GM23248 (cell line): Measurements from ENCODE around the gene NFIC. TPM values are rescaled to one million over a fixed set of nuclear protein-coding genes. Genes with fewer than 3 reads are reported as not detected.
A peak's percentile ranks its signal among the peaks of the same experiment; 100 is the strongest.

ENCODE experiments used
- DNase-seq: peaks from one replicate; pipeline ENCODE4 v3.0.0-alpha.2; 2015
- H2AFZ ChIP-seq: fragments of 200-600 bp; sonication (generic); 2 replicates; pipeline ENCODE4 v1.6.1; 2016; ENCODE audit warnings: antibody characterized with exemption
- H3F3A ChIP-seq: fragments of 200-600 bp; sonication (generic); 2 replicates; pipeline ENCODE4 v1.6.1; 2016; ENCODE audit warnings: mild to moderate bottlenecking, antibody characterized with exemption, mixed run types; ENCODE audit not compliant: insufficient read depth
- H3K27ac ChIP-seq: fragments of 200-600 bp; sonication (generic); 2 replicates; pipeline ENCODE4 v1.5.1; 2016; ENCODE audit warnings: mild to moderate bottlenecking
- H3K27me3 ChIP-seq: fragments of 200-600 bp; sonication (generic); replicated peaks from 2 replicates; pipeline ENCODE4 v1.6.1; 2016; ENCODE audit warnings: mild to moderate bottlenecking; ENCODE audit not compliant: insufficient read depth
- H3K36me3 ChIP-seq: fragments of 200-600 bp; sonication (generic); 2 replicates; pipeline ENCODE4 v1.6.1; 2016; ENCODE audit warnings: low read depth, mild to moderate bottlenecking
- H3K4me1 ChIP-seq: fragments of 200-600 bp; sonication (generic); 2 replicates; pipeline ENCODE4 v1.6.1; 2016; ENCODE audit warnings: mild to moderate bottlenecking; ENCODE audit not compliant: insufficient read depth
- H3K4me2 ChIP-seq: fragments of 200-600 bp; sonication (generic); one replicate; pipeline ENCODE4 v1.6.1; 2016; ENCODE audit warnings: mild to moderate bottlenecking; ENCODE audit not compliant: unreplicated experiment
- H3K4me3 ChIP-seq: fragments of 200-600 bp; sonication (generic); 2 replicates; pipeline ENCODE4 v1.5.1; 2016; ENCODE audit warnings: mild to moderate bottlenecking
- H3K79me2 ChIP-seq: fragments of 200-600 bp; sonication (generic); 2 replicates; pipeline ENCODE4 v1.6.1; 2016; ENCODE audit warnings: mild to moderate bottlenecking; ENCODE audit not compliant: insufficient read depth
- H3K9ac ChIP-seq: fragments of 200-600 bp; sonication (generic); 2 replicates; pipeline ENCODE4 v1.6.1; 2016; ENCODE audit warnings: mild to moderate bottlenecking
- H3K9me2 ChIP-seq: fragments of 200-600 bp; sonication (generic); 2 replicates; pipeline ENCODE4 v1.6.1; 2016; ENCODE audit warnings: mixed run types, mild to moderate bottlenecking, moderate library complexity; ENCODE audit not compliant: insufficient read depth
- H3K9me3 ChIP-seq: fragments of 200-600 bp; sonication (generic); one replicate; pipeline ENCODE4 v1.6.1; 2017; ENCODE audit warnings: low read depth
- H4K20me1 ChIP-seq: fragments of 200-600 bp; sonication (generic); 2 replicates; pipeline ENCODE4 v1.6.0; 2016; ENCODE audit not compliant: insufficient read depth
- EZH2 ChIP-seq: fragments of 200-600 bp; sonication (generic); IDR thresholded peaks from 2 replicates; pipeline ENCODE4 v1.6.1; 2018; ENCODE audit warnings: antibody characterized with exemption, mild to moderate bottlenecking; ENCODE audit not compliant: insufficient read depth, poor library complexity, severe bottlenecking
- EZH2phosphoT487 ChIP-seq: fragments of 200-600 bp; sonication (generic); IDR thresholded peaks from 2 replicates; pipeline ENCODE4 v1.6.1; 2018; ENCODE audit warnings: antibody characterized with exemption, moderate library complexity, mild to moderate bottlenecking, low read depth; ENCODE audit not compliant: insufficient read depth
- WGBS, 2 experiments: methylation state at CpG; one replicate each; pipeline ENCODE4 v1.1.6; 2015 to 2017; ENCODE audit warnings: low lambda C conversion rate in 2 of 2, low coverage in 1 of 2; ENCODE audit errors: missing lambda C conversion rate in 2 of 2; 5-methylcytosine and 5-hydroxymethylcytosine counted together
- in situ Hi-C: fragments of 300-500 bp; cut with MboI; formaldehyde crosslinking; loops from 2 replicates; pipeline ENCODE4 v1.15.0; 2020
- polyA plus RNA-seq: library from polyadenylated mRNA; unstranded; fragments of >200 nt; fragmentation: Nextera tagmentation; extraction: Ambion mirVana; gene quantifications from 2 replicates; pipeline ENCODE4 v1.2.1, GENCODE V29; 2016
- total RNA-seq: library from RNA; depleted of rRNA; stranded (reverse); fragments of >200 nt; shearing (Covaris generic); gene quantifications from 2 replicates; pipeline ENCODE4 v1.2.3, GENCODE V29; 2014

NFIC gene
- total and polyA plus RNA-seq, 2 experiments from 2014 or later: 50.4 to 108 TPM

DNA sequence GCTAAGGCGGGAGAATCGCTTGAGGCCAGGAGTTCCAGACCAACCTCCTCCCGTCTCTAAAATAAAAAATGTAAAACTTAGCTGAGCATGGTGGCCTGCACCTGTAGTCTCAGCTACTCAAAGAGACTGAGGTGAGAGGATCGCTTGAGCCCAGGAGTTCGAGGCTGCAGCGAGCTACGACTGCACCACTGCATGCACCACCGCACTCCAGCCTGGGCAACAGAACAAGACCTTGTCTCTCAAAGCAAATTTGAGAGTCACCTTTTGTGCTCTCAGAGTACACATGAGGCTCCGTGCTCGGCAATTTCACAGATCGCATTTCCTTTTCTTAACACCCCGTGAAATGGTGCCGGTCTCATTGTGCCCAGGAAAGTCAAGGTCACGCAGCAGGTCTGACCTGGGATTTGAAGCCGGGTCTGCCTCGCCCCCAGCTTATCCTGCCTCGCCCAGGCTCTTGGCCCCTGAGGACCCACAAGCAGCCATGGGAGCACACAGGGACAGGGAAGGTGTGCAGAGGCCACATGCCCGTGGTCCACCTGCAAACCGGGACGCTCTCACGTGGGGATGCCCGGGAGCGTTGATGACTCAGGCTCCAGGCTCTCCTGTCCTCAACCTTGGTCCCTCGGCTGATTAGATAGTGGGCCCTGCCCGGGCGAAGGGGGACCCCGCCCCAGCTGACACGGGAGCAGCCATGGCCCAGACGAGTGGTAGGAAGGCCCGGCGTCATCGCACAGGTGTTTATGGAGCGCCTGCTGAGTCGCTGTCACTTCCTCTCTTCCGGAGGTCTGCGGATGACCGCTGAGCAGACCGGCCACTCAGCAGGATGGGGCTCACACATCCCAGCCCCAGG, 115.1 kb downstream of the NFIC start:
- Histone ChIP-seq H3K27ac (no peak overlapping the region), H2AFZ (no peak overlapping the region), H4K20me1 (no peaks in the 10 kb centered on the region), H3K9ac (no peak overlapping the region), H3K9me2 (no peaks in the 10 kb centered on the region), H3F3A (no peaks in the 10 kb centered on the region), H3K4me3 (no peak overlapping the region), H3K4me1 (no peaks in the 10 kb centered on the region), H3K4me2 (no peak overlapping the region), H3K79me2 (no peaks in the 10 kb centered on the region), H3K9me3 (no peaks in the 10 kb centered on the region), H3K27me3 (peaks cover 21% of the 10 kb centered on the region), H3K36me3 (no peaks in the 10 kb centered on the region)
- no peak for TF ChIP-seq EZH2phosphoT487
- TF ChIP-seq EZH2: peak; percentile 13
- WGBS, 2 experiments: 40 to 44% methylated on average over 38 of the region's 38 CpGs
- no peak for DNase-seq
- in situ Hi-C loops: no loop called here

DNA sequence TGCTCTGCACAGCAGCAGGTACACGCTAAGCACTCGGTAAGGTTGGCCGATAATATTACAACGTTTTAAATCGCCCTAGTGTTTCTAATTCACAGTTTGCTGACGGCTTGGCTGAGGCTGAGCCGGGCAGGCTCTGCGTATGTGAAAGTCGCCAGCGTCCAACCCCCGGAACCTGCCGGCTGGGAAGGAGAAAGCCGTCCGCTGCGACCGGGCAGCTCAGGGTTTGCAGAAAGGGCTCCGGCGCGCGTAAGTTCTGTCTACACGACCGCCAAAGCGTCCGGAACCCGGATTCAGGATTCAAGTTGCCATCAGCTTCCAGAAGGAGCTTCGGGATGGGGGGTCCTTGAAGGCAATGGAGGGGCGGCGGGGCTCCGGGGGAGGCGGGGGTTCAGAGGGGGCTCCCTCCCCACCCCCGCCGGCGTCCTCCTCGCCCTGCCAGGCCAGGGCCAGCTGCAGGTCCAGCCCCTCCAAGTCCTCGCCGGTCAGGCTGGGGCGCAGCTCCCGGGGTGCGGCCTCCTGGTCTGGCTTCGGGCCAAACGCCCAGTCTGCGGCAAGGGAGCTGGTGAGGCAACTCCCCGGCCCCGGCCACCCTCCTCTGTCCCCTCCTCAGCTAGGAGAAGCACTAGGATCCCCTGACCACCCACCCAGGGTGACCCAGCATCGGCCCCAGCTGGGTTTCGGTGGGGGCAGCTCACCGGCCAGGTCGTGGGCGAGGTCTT, 116.3 kb downstream of the NFIC start:
- in situ Hi-C loops: no loop called here
- no peaks in the 10 kb centered on the region for H3K36me3 ChIP-seq
- peaks cover 21% of the 10 kb centered on the region for H3K27me3 ChIP-seq
- WGBS, 2 experiments: 35 to 40% methylated on average over 33 to 49 of the region's 49 CpGs
- no peak overlapping the region for H2AFZ ChIP-seq
- H3K9me2 ChIP-seq: no peaks in the 10 kb centered on the region
- H3K4me3 ChIP-seq: no peak overlapping the region
- H3F3A ChIP-seq: no peaks in the 10 kb centered on the region
- H3K4me1 ChIP-seq: no peaks in the 10 kb centered on the region
- H4K20me1 ChIP-seq: no peaks in the 10 kb centered on the region
- no peaks in the 10 kb centered on the region for H3K9me3 ChIP-seq
- TF ChIP-seq EZH2 (peak; percentile 25), EZH2phosphoT487 (no peak)
- peak; percentile 55 for DNase-seq
- no peak overlapping the region for H3K27ac ChIP-seq
- no peak overlapping the region for H3K9ac ChIP-seq
- no peaks in the 10 kb centered on the region for H3K79me2 ChIP-seq
- peak overlapping the region; percentile 23 for H3K4me2 ChIP-seq

DNA sequence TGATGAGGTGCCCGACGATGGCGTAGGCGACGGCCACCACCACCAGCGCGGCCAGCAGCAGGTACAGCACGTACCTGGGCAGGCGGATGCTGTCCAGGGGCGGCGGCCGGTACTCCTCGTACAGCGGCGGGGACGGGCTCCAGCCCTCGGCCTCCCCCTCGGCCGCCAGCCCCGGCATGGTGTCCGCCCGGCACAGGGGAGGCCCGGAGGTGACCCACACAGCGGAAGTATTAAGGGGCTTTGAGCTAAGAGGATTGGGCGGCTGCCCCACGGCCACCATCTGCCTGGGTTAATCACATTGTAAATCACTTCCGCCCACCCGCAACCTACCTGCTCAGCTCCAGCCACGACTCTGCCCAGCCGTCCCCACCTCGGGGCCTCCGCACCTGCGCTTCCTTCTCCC, 116.8 kb downstream of the NFIC start, which contains the start of gene SMIM44:
SMIM44 (minus strand) TSS at position 216 of the 403 bp plus-strand sequence; CDS start at position 178, 38 bp downstream.
- H4K20me1 ChIP-seq: no peaks in the 10 kb centered on the region
- no peak within 1 kb of the TSS for H3K9ac ChIP-seq
- no peak within 1 kb of the TSS for H3K4me3 ChIP-seq
- H3K4me1 ChIP-seq: no peaks in the 10 kb centered on the region
- in situ Hi-C loops: no loop called here
- H3K36me3 ChIP-seq: no peaks in the 10 kb centered on the region
- WGBS, 2 experiments: 52% methylated on average over 22 to 33 of the region's 33 CpGs
- DNase-seq: no peak
- H2AFZ ChIP-seq: no peak within 1 kb of the TSS
- peaks cover 21% of the 10 kb centered on the region for H3K27me3 ChIP-seq
- H3K9me3 ChIP-seq: no peaks in the 10 kb centered on the region
- H3F3A ChIP-seq: no peaks in the 10 kb centered on the region
- H3K79me2 ChIP-seq: no peaks in the 10 kb centered on the region
- H3K9me2 ChIP-seq: no peaks in the 10 kb centered on the region
- H3K4me2 ChIP-seq: peak within 1 kb of the TSS; percentile 23
- TF ChIP-seq EZH2phosphoT487 (no peak), EZH2 (no peak)
- H3K27ac ChIP-seq: no peak within 1 kb of the TSS

DNA sequence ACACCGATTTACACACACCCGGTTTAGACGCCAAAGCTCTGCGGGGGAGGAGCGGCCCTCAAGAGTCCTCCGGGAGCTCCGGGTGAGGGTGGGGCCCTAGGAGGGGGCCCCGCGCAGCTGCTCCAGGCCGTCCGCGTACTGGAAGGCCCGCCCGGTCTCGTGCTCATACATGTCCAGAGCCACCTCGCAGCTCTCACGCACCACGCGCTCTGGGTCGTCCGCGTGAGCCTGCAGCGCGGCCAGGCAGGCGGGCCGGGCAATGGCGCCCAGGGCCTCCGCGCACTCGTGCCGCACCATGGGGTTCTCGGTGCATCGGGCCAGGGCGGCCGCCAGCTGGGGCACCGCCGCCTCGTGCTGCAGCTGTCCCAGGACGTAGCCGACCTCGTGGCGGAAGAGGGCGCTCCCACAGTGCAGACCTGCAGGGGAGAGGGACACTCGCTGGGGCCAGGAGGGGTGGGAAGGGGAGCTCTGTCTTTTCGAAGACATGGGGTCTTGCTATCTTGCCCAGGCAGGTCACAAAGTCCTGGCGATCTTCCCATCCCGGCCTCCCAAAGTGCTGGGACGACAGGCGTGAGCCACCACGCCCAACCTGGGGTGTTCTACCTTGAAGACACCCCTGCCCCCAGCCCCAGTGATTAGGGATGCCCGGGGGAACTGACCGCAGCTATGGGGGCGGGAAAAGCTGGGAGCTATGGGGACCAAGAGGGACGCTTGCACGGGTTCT, 125.2 kb downstream of the NFIC start:
- H4K20me1 ChIP-seq: no peaks in the 10 kb centered on the region
- no peak overlapping the region for H3K9ac ChIP-seq
- 0 out of 2 replicates have a peak, but pooled peaks cover 5% of the 10 kb centered on the region for H3K36me3 ChIP-seq
- H3K4me1 ChIP-seq: no peaks in the 10 kb centered on the region
- DNase-seq: no peak
- no peaks in the 10 kb centered on the region for H3K9me3 ChIP-seq
- H3K79me2 ChIP-seq: no peaks in the 10 kb centered on the region; the same call in 1 of the 2 replicates
- H3F3A ChIP-seq: no peaks in the 10 kb centered on the region
- no peak overlapping the region for H3K4me2 ChIP-seq
- H3K9me2 ChIP-seq: no peaks in the 10 kb centered on the region
- WGBS, 2 experiments: 93% methylated on average over 37 to 53 of the region's 55 CpGs
- H3K27ac ChIP-seq: no peak overlapping the region
- no peak overlapping the region for H2AFZ ChIP-seq
- H3K27me3 ChIP-seq: no peaks in the 10 kb centered on the region
- H3K4me3 ChIP-seq: no peak overlapping the region
- in situ Hi-C loops: no loop called here
- no peak for TF ChIP-seq EZH2
- no peak for TF ChIP-seq EZH2phosphoT487
